ENCODE data around the gene CNTNAP5. TPM values are rescaled to one million over a fixed set of nuclear protein-coding genes. Genes with fewer than 3 reads are reported as not detected.

The CNTNAP5 gene
- total and polyA plus RNA-seq, 7 experiments from 2014 or later, result not detected

DNA sequence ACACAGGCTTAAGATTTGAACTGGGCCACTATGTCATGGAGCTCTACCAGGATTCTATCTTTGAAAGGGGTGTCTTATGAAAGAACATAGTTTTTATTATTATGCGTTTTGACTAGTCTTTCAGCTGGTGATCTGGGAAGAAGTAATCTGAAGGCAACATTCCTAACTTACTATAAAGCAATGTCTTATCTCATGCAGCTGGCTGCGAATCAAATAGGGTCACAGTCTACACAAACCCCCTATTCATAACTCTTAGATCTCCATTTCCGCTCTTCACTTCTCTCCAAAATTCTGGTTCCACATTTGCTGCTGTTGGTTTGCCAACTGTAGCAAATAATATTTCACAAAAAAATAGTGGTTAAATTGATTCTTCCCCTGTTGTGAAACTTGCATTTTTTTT, 813.3 kb downstream of the CNTNAP5 start:
- H3K4me3 ChIP-seq (ENCODE audit: low read length), result no peak overlapping the region
- H3K9me3 ChIP-seq (ENCODE audit: control insufficient read depth in 2 of 3, low read length in 3 of 3), result no peaks in the 10 kb centered on the region
- no peaks in the 10 kb centered on the region for H3K4me1 Mint-ChIP-seq
- no peaks in the 10 kb centered on the region for H3K27me3 Mint-ChIP-seq
- H3K27me3 ChIP-seq (ENCODE audit: control insufficient read depth in 2 of 2, insufficient read depth in 2 of 2, low read length in 2 of 2), result no peaks in the 10 kb centered on the region
- H3K4me1 ChIP-seq (ENCODE audit: control insufficient read depth in 2 of 2, insufficient read depth in 2 of 2, low read length in 2 of 2), result no peaks in the 10 kb centered on the region
- intact Hi-C loops (cut with micrococcal nuclease), result no loop called here
- no peaks in the 10 kb centered on the region for H3K36me3 ChIP-seq (ENCODE audit: control insufficient read depth in 2 of 3, insufficient read depth in 3 of 3, low read length in 3 of 3)
- POLR2A ChIA-PET, result no interaction called here
- no peak overlapping the region for H3K27ac ChIP-seq (ENCODE audit: low read depth, low read length)
- H3K4me3 Mint-ChIP-seq, result no peak overlapping the region
- CTCF ChIA-PET, result no interaction called here
- no peak for ATAC-seq
- H3K27ac Mint-ChIP-seq, result no peak overlapping the region
- H3K9me3 Mint-ChIP-seq, result peaks cover 0 to 20% (median 8%) of the 10 kb centered on the region in 11 donors
- no peak for DNase-seq
- no peaks in the 10 kb centered on the region for H3K36me3 Mint-ChIP-seq

DNA sequence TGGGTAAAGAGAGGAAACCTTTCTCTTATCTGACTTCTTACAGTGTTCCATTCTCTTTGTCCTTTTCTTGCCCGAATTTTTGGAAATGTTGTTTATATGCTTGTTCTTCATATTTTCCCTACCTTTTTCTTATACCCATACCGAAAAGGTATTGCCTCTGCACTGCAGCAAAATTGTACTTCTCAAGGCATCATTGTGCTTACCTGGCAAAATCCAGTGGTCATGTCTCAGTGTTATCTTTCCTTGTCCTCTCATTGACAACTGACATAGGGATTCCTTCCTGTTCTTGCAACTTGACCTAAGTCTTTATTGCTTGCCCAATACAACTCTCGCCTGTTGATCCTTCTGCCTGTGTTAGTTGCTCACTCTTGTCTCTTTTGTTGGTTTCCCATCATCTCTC, 842.2 kb downstream of the CNTNAP5 start:
- intact Hi-C loops (cut with micrococcal nuclease), result no loop called here
- H3K4me1 ChIP-seq (ENCODE audit: control insufficient read depth in 2 of 2, insufficient read depth in 2 of 2, low read length in 2 of 2), result no peaks in the 10 kb centered on the region
- H3K27ac ChIP-seq (ENCODE audit: low read depth, low read length), result no peak overlapping the region
- H3K4me3 ChIP-seq (ENCODE audit: low read length), result no peak overlapping the region
- ATAC-seq, result no peak
- peaks cover 0 to 12% (median 5%) of the 10 kb centered on the region in 11 donors for H3K9me3 Mint-ChIP-seq
- no peaks in the 10 kb centered on the region for H3K27me3 ChIP-seq (ENCODE audit: control insufficient read depth in 2 of 2, insufficient read depth in 2 of 2, low read length in 2 of 2)
- CTCF ChIA-PET, result no interaction called here
- H3K27me3 Mint-ChIP-seq, result no peaks in the 10 kb centered on the region
- H3K4me3 Mint-ChIP-seq, result no peak overlapping the region
- H3K36me3 ChIP-seq (ENCODE audit: control insufficient read depth in 2 of 3, insufficient read depth in 3 of 3, low read length in 3 of 3), result no peaks in the 10 kb centered on the region
- H3K27ac Mint-ChIP-seq, result no peak overlapping the region
- no peak for DNase-seq
- no peaks in the 10 kb centered on the region for H3K4me1 Mint-ChIP-seq
- POLR2A ChIA-PET, result no interaction called here
- H3K36me3 Mint-ChIP-seq, result no peaks in the 10 kb centered on the region
- no peaks in the 10 kb centered on the region for H3K9me3 ChIP-seq (ENCODE audit: control insufficient read depth in 2 of 3, low read length in 3 of 3)

DNA sequence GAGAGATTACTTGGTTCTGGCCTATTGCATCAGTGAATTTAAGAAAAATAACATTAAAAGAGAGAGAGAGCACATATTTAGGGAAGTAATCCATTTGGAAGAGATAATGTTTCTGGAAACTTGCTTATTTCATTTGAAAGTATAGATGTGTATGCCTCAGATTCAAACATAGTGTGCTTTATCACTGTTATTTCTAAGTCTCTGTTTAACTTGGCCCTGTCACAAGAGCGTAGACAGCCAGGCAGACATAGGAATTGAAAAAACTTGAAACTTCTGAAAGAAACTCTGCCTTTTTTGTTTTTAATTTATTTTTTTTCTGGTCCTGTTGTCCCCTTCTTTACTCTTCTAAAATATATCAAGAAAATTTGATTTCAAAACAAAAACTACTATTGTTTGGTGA, 849.1 kb downstream of the CNTNAP5 start:
- Histone ChIP-seq H3K4me1 (ENCODE audit: control insufficient read depth in 2 of 2, insufficient read depth in 2 of 2, low read length in 2 of 2) (no peaks in the 10 kb centered on the region), H3K27me3 (ENCODE audit: control insufficient read depth in 2 of 2, insufficient read depth in 2 of 2, low read length in 2 of 2) (no peaks in the 10 kb centered on the region), H3K4me3 (ENCODE audit: low read length) (no peak overlapping the region), H3K9me3 (ENCODE audit: control insufficient read depth in 2 of 3, low read length in 3 of 3) (no peaks in the 10 kb centered on the region), H3K27ac (ENCODE audit: low read depth, low read length) (no peak overlapping the region), H3K36me3 (ENCODE audit: control insufficient read depth in 2 of 3, insufficient read depth in 3 of 3, low read length in 3 of 3) (no peaks in the 10 kb centered on the region)
- POLR2A ChIA-PET, result no interaction called here
- Mint-ChIP-seq H3K4me3 (no peak overlapping the region), H3K27ac (no peak overlapping the region), H3K4me1 (no peaks in the 10 kb centered on the region), H3K36me3 (no peaks in the 10 kb centered on the region), H3K9me3 (peaks cover 0 to 14% (median 3%) of the 10 kb centered on the region in 11 donors), H3K27me3 (no peaks in the 10 kb centered on the region)
- DNase-seq (no peak), ATAC-seq (no peak)
- intact Hi-C loops (cut with micrococcal nuclease), result no loop called here
- CTCF ChIA-PET, result no interaction called here

DNA sequence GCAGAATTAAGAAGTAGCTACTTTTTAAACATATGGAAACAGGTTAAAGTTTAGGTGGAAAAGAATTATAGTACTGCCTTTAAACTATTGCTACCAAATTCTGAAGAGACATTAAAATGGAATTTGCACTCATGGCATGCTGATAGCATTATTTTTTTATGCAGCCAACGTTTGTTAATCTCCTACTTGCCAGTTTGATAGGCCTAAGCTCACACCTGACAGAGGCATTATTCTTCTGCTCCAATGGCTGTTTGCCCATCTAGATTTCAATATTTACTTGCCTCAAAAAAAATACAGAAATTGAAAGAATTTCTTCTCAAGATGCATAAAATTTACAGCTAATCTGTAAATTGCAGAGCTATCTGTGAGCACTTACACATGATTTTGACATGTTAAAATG, 849.6 kb downstream of the CNTNAP5 start:
- DNase-seq (no peak), ATAC-seq (no peak)
- Mint-ChIP-seq H3K27ac (no peak overlapping the region), H3K4me3 (no peak overlapping the region), H3K9me3 (peaks cover 0 to 14% (median 3%) of the 10 kb centered on the region in 11 donors), H3K4me1 (no peaks in the 10 kb centered on the region), H3K27me3 (no peaks in the 10 kb centered on the region), H3K36me3 (no peaks in the 10 kb centered on the region)
- no peak overlapping the region for H3K27ac ChIP-seq (ENCODE audit: low read depth, low read length)
- H3K4me1 ChIP-seq (ENCODE audit: control insufficient read depth in 2 of 2, insufficient read depth in 2 of 2, low read length in 2 of 2), result no peaks in the 10 kb centered on the region
- intact Hi-C loops (cut with micrococcal nuclease), result no loop called here
- no peak overlapping the region for H3K4me3 ChIP-seq (ENCODE audit: low read length)
- POLR2A ChIA-PET, result no interaction called here
- H3K36me3 ChIP-seq (ENCODE audit: control insufficient read depth in 2 of 3, insufficient read depth in 3 of 3, low read length in 3 of 3), result no peaks in the 10 kb centered on the region
- CTCF ChIA-PET, result no interaction called here
- no peaks in the 10 kb centered on the region for H3K9me3 ChIP-seq (ENCODE audit: control insufficient read depth in 2 of 3, low read length in 3 of 3)
- no peaks in the 10 kb centered on the region for H3K27me3 ChIP-seq (ENCODE audit: control insufficient read depth in 2 of 2, insufficient read depth in 2 of 2, low read length in 2 of 2)

DNA sequence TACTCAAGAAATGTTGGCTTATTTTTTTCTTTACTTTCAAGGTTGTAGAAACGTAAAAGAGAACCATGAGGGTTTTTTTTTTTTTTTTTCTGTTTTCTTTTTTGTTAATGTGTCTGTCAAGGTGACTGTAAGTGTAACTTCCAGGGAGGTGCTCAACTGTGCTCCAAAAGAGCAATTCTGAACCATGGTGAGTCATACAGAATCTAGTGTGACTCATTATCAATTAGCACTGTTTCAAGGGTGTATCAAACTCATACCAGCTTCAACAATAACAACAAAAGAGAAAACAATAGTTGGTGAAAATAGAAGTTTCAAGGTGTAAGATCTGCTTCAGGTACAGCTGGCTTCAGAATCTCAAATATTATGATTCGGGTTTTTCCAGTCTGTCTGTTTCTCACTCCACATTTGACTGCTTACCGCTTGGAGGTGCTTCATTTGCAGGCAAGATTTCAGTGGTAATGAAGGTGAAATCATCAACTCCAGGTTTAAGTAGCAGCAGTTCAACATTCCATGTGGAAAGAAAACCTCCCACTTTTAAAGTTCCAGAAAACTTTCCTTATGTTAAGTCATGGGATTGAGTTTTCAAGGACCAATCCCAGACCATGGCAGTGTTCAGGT, 850.6 kb downstream of the CNTNAP5 start:
- H3K4me1 Mint-ChIP-seq, result no peaks in the 10 kb centered on the region
- intact Hi-C loops (cut with micrococcal nuclease), result no loop called here
- CTCF ChIA-PET, result no interaction called here
- H3K36me3 Mint-ChIP-seq, result no peaks in the 10 kb centered on the region
- H3K9me3 ChIP-seq (ENCODE audit: control insufficient read depth in 2 of 3, low read length in 3 of 3), result no peaks in the 10 kb centered on the region
- H3K27me3 ChIP-seq (ENCODE audit: control insufficient read depth in 2 of 2, insufficient read depth in 2 of 2, low read length in 2 of 2), result no peaks in the 10 kb centered on the region
- peaks cover 0 to 14% (median 4%) of the 10 kb centered on the region in 11 donors for H3K9me3 Mint-ChIP-seq
- no peaks in the 10 kb centered on the region for H3K4me1 ChIP-seq (ENCODE audit: control insufficient read depth in 2 of 2, insufficient read depth in 2 of 2, low read length in 2 of 2)
- POLR2A ChIA-PET, result no interaction called here
- no peak for DNase-seq
- H3K36me3 ChIP-seq (ENCODE audit: control insufficient read depth in 2 of 3, insufficient read depth in 3 of 3, low read length in 3 of 3), result no peaks in the 10 kb centered on the region
- no peak overlapping the region for H3K4me3 Mint-ChIP-seq
- ATAC-seq, result no peak
- H3K4me3 ChIP-seq (ENCODE audit: low read length), result no peak overlapping the region
- no peak overlapping the region for H3K27ac ChIP-seq (ENCODE audit: low read depth, low read length)
- no peak overlapping the region for H3K27ac Mint-ChIP-seq
- H3K27me3 Mint-ChIP-seq, result no peaks in the 10 kb centered on the region

DNA sequence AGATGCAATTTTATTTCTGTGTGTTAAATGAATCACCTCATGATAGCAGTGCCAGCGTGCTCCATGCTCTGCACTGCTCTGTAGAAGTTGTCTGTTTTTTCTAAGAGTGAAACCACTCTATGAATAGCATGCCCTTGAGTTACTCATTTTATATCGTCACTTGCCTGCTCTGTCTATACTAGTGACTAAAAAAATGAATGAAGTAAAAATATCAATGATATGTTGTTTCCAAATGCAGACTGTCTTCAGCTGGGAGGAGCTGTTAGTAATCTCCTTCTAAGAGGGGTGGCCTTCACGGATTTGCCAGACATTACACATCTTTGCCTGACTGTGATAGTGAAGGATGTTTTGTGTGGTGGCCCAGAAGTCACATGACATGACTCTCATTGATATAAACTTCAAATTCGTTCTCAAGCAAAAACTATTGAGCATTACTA, 852.1 kb downstream of the CNTNAP5 start:
- ChIA-PET POLR2A (no interaction called here), CTCF (no interaction called here)
- Mint-ChIP-seq H3K36me3 (no peaks in the 10 kb centered on the region), H3K27me3 (no peaks in the 10 kb centered on the region), H3K4me3 (no peak overlapping the region), H3K4me1 (no peaks in the 10 kb centered on the region), H3K27ac (no peak overlapping the region), H3K9me3 (peaks cover 0 to 14% (median 4%) of the 10 kb centered on the region in 11 donors)
- DNase-seq (no peak), ATAC-seq (no peak)
- no peaks in the 10 kb centered on the region for H3K27me3 ChIP-seq (ENCODE audit: control insufficient read depth in 2 of 2, insufficient read depth in 2 of 2, low read length in 2 of 2)
- H3K27ac ChIP-seq (ENCODE audit: low read depth, low read length), result no peak overlapping the region
- no peaks in the 10 kb centered on the region for H3K9me3 ChIP-seq (ENCODE audit: control insufficient read depth in 2 of 3, low read length in 3 of 3)
- H3K4me3 ChIP-seq (ENCODE audit: low read length), result no peak overlapping the region
- H3K36me3 ChIP-seq (ENCODE audit: control insufficient read depth in 2 of 3, insufficient read depth in 3 of 3, low read length in 3 of 3), result no peaks in the 10 kb centered on the region
- H3K4me1 ChIP-seq (ENCODE audit: control insufficient read depth in 2 of 2, insufficient read depth in 2 of 2, low read length in 2 of 2), result no peaks in the 10 kb centered on the region
- intact Hi-C loops (cut with micrococcal nuclease), result no loop called here

DNA sequence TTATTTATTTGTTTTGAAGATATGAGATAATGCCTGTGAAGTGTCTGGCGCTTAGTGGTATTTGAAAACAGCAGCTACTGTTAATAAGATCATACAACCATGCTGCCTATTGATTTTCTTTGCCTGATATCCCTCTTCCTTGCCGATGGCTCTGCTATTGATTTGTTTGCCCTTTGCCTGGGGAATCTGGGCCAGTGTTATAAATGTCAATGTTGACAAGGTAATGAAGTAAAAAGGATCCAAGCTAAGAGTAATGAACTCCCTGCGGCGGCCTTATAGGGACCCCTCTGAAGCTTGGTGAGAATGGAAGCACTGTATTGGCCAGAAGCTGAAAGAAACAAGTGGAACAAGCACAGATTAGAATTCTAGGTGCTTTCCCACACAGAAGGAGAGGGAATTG, 854.6 kb downstream of the CNTNAP5 start:
- H3K36me3 Mint-ChIP-seq, result no peaks in the 10 kb centered on the region
- H3K27ac Mint-ChIP-seq, result no peak overlapping the region
- H3K27me3 Mint-ChIP-seq, result no peaks in the 10 kb centered on the region
- Histone ChIP-seq H3K27me3 (ENCODE audit: control insufficient read depth in 2 of 2, insufficient read depth in 2 of 2, low read length in 2 of 2) (no peaks in the 10 kb centered on the region), H3K4me3 (ENCODE audit: low read length) (no peak overlapping the region), H3K4me1 (ENCODE audit: control insufficient read depth in 2 of 2, insufficient read depth in 2 of 2, low read length in 2 of 2) (no peaks in the 10 kb centered on the region), H3K36me3 (ENCODE audit: control insufficient read depth in 2 of 3, insufficient read depth in 3 of 3, low read length in 3 of 3) (no peaks in the 10 kb centered on the region), H3K9me3 (ENCODE audit: control insufficient read depth in 2 of 3, low read length in 3 of 3) (no peaks in the 10 kb centered on the region), H3K27ac (ENCODE audit: low read depth, low read length) (no peak overlapping the region)
- no peak overlapping the region for H3K4me3 Mint-ChIP-seq
- ChIA-PET CTCF (no interaction called here), POLR2A (no interaction called here)
- DNase-seq (no peak), ATAC-seq (no peak)
- H3K9me3 Mint-ChIP-seq, result peaks cover 3 to 15% (median 4%) of the 10 kb centered on the region in 11 donors
- intact Hi-C loops (cut with micrococcal nuclease), result no loop called here
- H3K4me1 Mint-ChIP-seq, result no peaks in the 10 kb centered on the region
